OCI-LY3 (cell line): ENCODE results near the gene ATP5ME.

ENCODE experiments used
- H2AFZ ChIP-seq: fragments of 200-600, 300-600 bp; shearing (Covaris generic); 2 replicates; pipeline ENCODE4 v1.6.0; 2014; ENCODE audit warnings: antibody characterized with exemption, low read depth, low read length
- H3K27ac ChIP-seq: fragments of 200-600, 300-600 bp; sonication (generic); 2 replicates; pipeline ENCODE4 v1.5.1; 2014; ENCODE audit warnings: mild to moderate bottlenecking, low read length, moderate library complexity, mixed read lengths
- H3K27me3 ChIP-seq: fragments of 200-600, 300-600 bp; sonication (generic); 2 replicates; pipeline ENCODE4 v1.6.1; 2014; ENCODE audit warnings: low read depth, low read length, mixed read lengths
- H3K36me3 ChIP-seq: fragments of 200-600, 300-600 bp; sonication (generic); replicated peaks from 2 replicates; pipeline ENCODE3; 2014; ENCODE audit warnings: low read depth, low read length, mixed read lengths
- H3K4me1 ChIP-seq: fragments of 300-600, 200-600 bp; sonication (generic); 2 replicates; pipeline ENCODE4 v1.6.1; 2014; ENCODE audit warnings: low read length, mixed read lengths
- H3K4me2 ChIP-seq: fragments of 200-600, 300-600 bp; sonication (generic); 2 replicates; pipeline ENCODE4 v1.6.1; 2014; ENCODE audit warnings: low read length, mixed read lengths
- H3K4me3 ChIP-seq: fragments of 300-600, 200-600 bp; sonication (generic); 2 replicates; pipeline ENCODE4 v1.5.1; 2014; ENCODE audit warnings: antibody characterized with exemption, mild to moderate bottlenecking, low read length, moderate library complexity
- H3K79me2 ChIP-seq: fragments of 300-600, 200-600 bp; shearing (Covaris generic); 2 replicates; pipeline ENCODE4 v1.6.1; 2014; ENCODE audit warnings: mild to moderate bottlenecking, low read length, mixed read lengths
- H3K9ac ChIP-seq: fragments of 300-600, 200-600 bp; shearing (Covaris generic); 2 replicates; pipeline ENCODE4 v1.6.0; 2014; ENCODE audit warnings: mild to moderate bottlenecking, low read length, moderate library complexity
- H3K9me3 ChIP-seq: fragments of 200-600, 300-600 bp; shearing (Covaris generic); 2 replicates; pipeline ENCODE4 v1.6.1; 2014; ENCODE audit warnings: low read length, mixed read lengths; ENCODE audit not compliant: insufficient read depth
- H4K20me1 ChIP-seq: fragments of 200-600, 300-600 bp; sonication (generic); 2 replicates; pipeline ENCODE4 v1.6.1; 2016; ENCODE audit warnings: low read length, mixed read lengths; ENCODE audit not compliant: insufficient read depth
- EZH2phosphoT487 ChIP-seq: fragments of 200-600 bp; shearing (Covaris generic); IDR thresholded peaks from 2 replicates; pipeline ENCODE4 v1.6.1; 2018; ENCODE audit warnings: antibody characterized with exemption, mixed run types, low read depth
- TF ChIP-seq, protein P1 (sequence below): fragments of 200-600, 300-600 bp; sonication (generic); IDR thresholded peaks from 2 replicates; pipeline ENCODE4 v1.5.1; 2014; ENCODE audit warnings: antibody characterized with exemption, low read length, low read depth

Gene ATP5ME

DNA sequence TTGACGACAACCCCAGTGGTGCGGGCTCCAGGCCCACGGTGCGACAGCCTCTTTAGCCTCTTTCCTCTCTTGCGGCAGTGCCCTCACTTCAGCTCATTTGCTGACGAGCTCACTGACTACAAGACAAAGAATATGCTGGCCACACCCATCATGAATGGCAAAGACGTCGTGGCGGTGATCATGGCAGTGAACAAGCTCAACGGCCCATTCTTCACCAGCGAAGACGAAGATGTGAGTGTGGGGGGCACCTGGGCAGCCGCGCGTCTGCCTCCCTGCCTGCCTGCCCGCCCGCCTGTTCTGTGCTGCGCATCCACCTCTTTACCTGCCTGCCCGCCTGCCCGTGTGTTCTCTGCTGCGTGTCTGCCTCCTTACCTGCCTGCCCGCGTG is 39.5 kb downstream of the ATP5ME start:
- no peak overlapping the region for H3K4me3 ChIP-seq
- no peak overlapping the region for H3K27ac ChIP-seq
- no peak overlapping the region for H3K4me2 ChIP-seq
- H2AFZ ChIP-seq, result no peak overlapping the region
- no peaks in the 10 kb centered on the region for H3K9me3 ChIP-seq
- no peak overlapping the region for H3K9ac ChIP-seq
- no peaks in the 10 kb centered on the region for H3K79me2 ChIP-seq
- H3K36me3 ChIP-seq, result no peaks in the 10 kb centered on the region
- H3K27me3 ChIP-seq, result no peaks in the 10 kb centered on the region
- TF ChIP-seq, protein P1, sequence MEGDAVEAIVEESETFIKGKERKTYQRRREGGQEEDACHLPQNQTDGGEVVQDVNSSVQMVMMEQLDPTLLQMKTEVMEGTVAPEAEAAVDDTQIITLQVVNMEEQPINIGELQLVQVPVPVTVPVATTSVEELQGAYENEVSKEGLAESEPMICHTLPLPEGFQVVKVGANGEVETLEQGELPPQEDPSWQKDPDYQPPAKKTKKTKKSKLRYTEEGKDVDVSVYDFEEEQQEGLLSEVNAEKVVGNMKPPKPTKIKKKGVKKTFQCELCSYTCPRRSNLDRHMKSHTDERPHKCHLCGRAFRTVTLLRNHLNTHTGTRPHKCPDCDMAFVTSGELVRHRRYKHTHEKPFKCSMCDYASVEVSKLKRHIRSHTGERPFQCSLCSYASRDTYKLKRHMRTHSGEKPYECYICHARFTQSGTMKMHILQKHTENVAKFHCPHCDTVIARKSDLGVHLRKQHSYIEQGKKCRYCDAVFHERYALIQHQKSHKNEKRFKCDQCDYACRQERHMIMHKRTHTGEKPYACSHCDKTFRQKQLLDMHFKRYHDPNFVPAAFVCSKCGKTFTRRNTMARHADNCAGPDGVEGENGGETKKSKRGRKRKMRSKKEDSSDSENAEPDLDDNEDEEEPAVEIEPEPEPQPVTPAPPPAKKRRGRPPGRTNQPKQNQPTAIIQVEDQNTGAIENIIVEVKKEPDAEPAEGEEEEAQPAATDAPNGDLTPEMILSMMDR, result no peak
- no peak for TF ChIP-seq EZH2phosphoT487
- H4K20me1 ChIP-seq, result no peaks in the 10 kb centered on the region
- H3K4me1 ChIP-seq, result no peaks in the 10 kb centered on the region

DNA sequence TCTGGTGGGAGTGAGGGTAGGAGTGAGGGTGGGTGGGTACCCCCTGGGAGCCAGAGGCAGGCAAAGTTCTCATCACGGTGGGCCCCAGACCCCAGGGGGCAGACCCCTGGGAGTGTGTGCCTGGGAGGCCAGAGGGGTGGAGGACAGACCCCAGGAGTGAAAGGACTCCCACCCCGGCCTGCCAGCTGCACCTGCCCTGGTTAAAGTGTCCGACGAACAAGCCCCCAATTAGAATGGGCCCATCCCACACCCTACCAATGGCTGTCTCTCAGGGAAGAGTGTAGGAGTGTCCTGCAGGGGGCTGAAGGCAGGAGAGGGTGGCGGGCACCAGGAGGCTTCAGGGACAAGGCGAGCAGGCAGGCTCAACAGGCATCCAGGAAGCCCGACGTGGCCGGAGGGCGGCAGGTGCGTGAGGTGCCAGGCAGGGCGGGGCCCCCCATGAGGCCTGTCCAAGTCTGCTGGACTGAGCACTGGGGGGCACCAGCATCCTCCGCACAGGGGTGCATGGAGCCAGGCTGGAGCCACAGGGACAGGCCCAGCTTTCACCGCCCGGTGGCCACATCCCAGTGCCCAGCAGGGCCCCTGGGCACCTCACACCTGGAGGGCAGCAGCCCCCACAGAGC is 40.0 kb downstream of the ATP5ME start:
- H3K27me3 ChIP-seq, result no peaks in the 10 kb centered on the region
- no peak overlapping the region for H3K27ac ChIP-seq
- no peak overlapping the region for H2AFZ ChIP-seq
- no peaks in the 10 kb centered on the region for H3K9me3 ChIP-seq
- no peaks in the 10 kb centered on the region for H3K4me1 ChIP-seq
- H4K20me1 ChIP-seq, result no peaks in the 10 kb centered on the region
- no peaks in the 10 kb centered on the region for H3K36me3 ChIP-seq
- TF ChIP-seq EZH2phosphoT487, result no peak
- TF ChIP-seq, protein P1, result no peak
- no peak overlapping the region for H3K4me3 ChIP-seq
- no peak overlapping the region for H3K9ac ChIP-seq
- H3K4me2 ChIP-seq, result no peak overlapping the region
- H3K79me2 ChIP-seq, result no peaks in the 10 kb centered on the region

GRCh38 chr4:633406-633805 is 40.7 kb downstream of the ATP5ME start:
- no peak overlapping the region for H3K9ac ChIP-seq
- H3K36me3 ChIP-seq, result no peaks in the 10 kb centered on the region
- H4K20me1 ChIP-seq, result no peaks in the 10 kb centered on the region
- H3K4me3 ChIP-seq, result no peak overlapping the region
- H3K4me2 ChIP-seq, result no peak overlapping the region
- H3K4me1 ChIP-seq, result no peaks in the 10 kb centered on the region
- no peak overlapping the region for H2AFZ ChIP-seq
- no peaks in the 10 kb centered on the region for H3K9me3 ChIP-seq
- no peaks in the 10 kb centered on the region for H3K79me2 ChIP-seq
- H3K27ac ChIP-seq, result no peak overlapping the region
- no peak for TF ChIP-seq EZH2phosphoT487
- TF ChIP-seq, protein P1, result no peak
- H3K27me3 ChIP-seq, result no peaks in the 10 kb centered on the region

DNA sequence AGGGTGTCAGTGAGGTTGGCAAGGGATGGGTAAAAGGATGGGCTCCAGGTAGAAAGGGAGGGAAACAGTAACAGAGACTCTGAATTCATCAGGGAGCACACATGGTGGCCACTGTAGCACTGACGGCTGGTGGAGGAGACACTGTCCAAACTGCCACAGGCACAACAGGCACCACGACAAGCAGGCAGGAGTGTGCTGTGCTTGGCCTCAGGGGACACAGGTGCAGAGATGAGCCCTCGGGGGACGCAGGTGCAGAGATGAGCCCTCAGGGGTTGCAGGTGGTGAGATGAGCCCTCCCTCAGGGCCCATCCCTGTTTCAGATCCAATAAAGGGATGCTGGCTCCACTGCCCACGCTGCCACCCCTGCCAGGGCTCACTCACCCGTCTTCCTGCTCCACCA is 41.1 kb downstream of the ATP5ME start:
- Histone ChIP-seq H4K20me1 (no peaks in the 10 kb centered on the region), H3K79me2 (no peaks in the 10 kb centered on the region), H3K9me3 (no peaks in the 10 kb centered on the region), H2AFZ (no peak overlapping the region), H3K9ac (no peak overlapping the region), H3K4me3 (no peak overlapping the region), H3K4me2 (no peak overlapping the region), H3K36me3 (no peaks in the 10 kb centered on the region), H3K27ac (no peak overlapping the region), H3K4me1 (no peaks in the 10 kb centered on the region), H3K27me3 (no peaks in the 10 kb centered on the region)
- no peak for TF ChIP-seq EZH2phosphoT487
- TF ChIP-seq, protein P1, result no peak
